ENCODE measurements around the gene DMTF1. TPM values are rescaled to one million over a fixed set of nuclear protein-coding genes. Genes with fewer than 3 reads are reported as not detected.
"Not testable (repeated sequence)": the region's sequence is repeated elsewhere in the genome, so short reads cannot be mapped to it uniquely, and the experiment has no call there.

DMTF1 gene
- polyA plus RNA-seq, 2 of the 4 experiments (the other 2 are of a cell fraction) = 37.3 to 124 TPM

- no peak for TF ChIP-seq REST (IDR thresholded peaks at IDR 0.05)
- TF ChIP-seq MYC (IDR thresholded peaks at IDR 0.05; ENCODE audit: borderline replicate concordance, low read length) = no peak
- TF ChIP-seq HOXA7 (CRISPR knock-in tag; IDR thresholded peaks at IDR 0.05) = no peak
- TF ChIP-seq SREBF2 (IDR thresholded peaks at IDR 0.05) = no peak
- TF ChIP-seq HES2 (IDR thresholded peaks at IDR 0.05) = no peak
These were observed 50.5 kb downstream of the DMTF1 start (continued) for GRCh38 chr7:87202705-87203104.

- ATAC-seq; H3K4me2 ChIP-seq; FAIRE-seq; H3K4me1 ChIP-seq; DNase-seq (ENCODE audit: low read depth in 1 of 2, low spot score in 1 of 2); H3K27ac ChIP-seq; H3K4me3 ChIP-seq: not testable (repeated sequence)
- WGBS (ENCODE audit: missing lambda C conversion rate) = 88% methylated on average over 4 of the region's 4 CpGs
- CTCF ChIA-PET = interaction anchor here (1.4 kb wide), 1 partner anchor 18 kb away, joined by 3 read pairs; no protein-coding TSS in a partner anchor
- peaks cover 25% of the 10 kb centered on the region for H3K9me3 ChIP-seq
- POLR2A ChIA-PET = interaction anchor here (1.0 kb wide), 1 partner anchor 17 kb away, joined by 4 read pairs; no protein-coding TSS in a partner anchor
These were observed 51.7 kb downstream of the DMTF1 start for GRCh38 chr7:87203929-87204328.

- Histone ChIP-seq H3K4me3 (no peak overlapping the region), H3K4me2 (no peak overlapping the region), H3K4me1 (no peaks in the 10 kb centered on the region), H3K9me3 (peaks cover 25% of the 10 kb centered on the region), H3K27ac (no peak overlapping the region)
- POLR2A ChIA-PET = no interaction called here
- no peak for ATAC-seq
- peak in 1 of 2 experiments; percentile 11 for DNase-seq (ENCODE audit: low read depth in 1 of 2, low spot score in 1 of 2)
- 60% methylated on average over 3 of the region's 3 CpGs for WGBS (ENCODE audit: missing lambda C conversion rate)
- FAIRE-seq = no peak
- TF ChIP-seq ZNF302 (CRISPR knock-in tag; IDR thresholded peaks at IDR 0.05) (no peak), HMGXB4 (CRISPR knock-in tag; IDR thresholded peaks at IDR 0.05; ENCODE audit: borderline replicate concordance) (no peak), HES2 (IDR thresholded peaks at IDR 0.05) (no peak), ZFP36 (IDR thresholded peaks at IDR 0.05; ENCODE audit: borderline replicate concordance, partially characterized antibody) (peak; percentile 99), RNF2 (IDR thresholded peaks at IDR 0.05; ENCODE audit: borderline replicate concordance, low read depth) (no peak)
- CTCF ChIA-PET = no interaction called here
These were observed 52.7 kb downstream of the DMTF1 start for GRCh38 chr7:87204933-87205332.

- H3K4me2 ChIP-seq; POLR2A ChIA-PET; DNase-seq (ENCODE audit: low read depth in 1 of 2, low spot score in 1 of 2); CTCF ChIA-PET; H3K27ac ChIP-seq; ATAC-seq; H3K4me3 ChIP-seq; H3K4me1 ChIP-seq; FAIRE-seq: not testable (repeated sequence)
- 86% methylated on average over 3 of the region's 3 CpGs for WGBS (ENCODE audit: missing lambda C conversion rate)
- H3K9me3 ChIP-seq = peaks cover 25% of the 10 kb centered on the region
These were observed 53.4 kb downstream of the DMTF1 start for GRCh38 chr7:87205701-87206100.

DNA sequence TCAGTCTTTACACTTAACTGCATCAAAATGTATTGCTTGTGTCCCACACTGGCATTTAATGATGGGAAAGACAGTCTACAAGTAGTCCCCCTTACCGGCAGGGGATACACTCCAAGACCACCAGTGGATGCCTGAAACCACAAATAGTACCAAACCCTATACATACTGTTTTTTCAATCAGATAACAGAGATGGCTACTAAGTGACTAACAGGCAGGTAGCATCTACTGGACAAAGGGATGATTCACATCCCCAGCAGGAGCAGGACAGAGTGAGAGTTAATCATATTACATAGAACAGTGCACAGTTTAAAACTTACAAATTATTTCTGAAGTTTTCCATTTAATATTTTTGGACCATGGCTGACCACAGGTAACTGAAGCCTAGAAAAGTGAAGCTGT lies 54.1 kb downstream of the DMTF1 start:
- no peak for FAIRE-seq
- H3K4me3 ChIP-seq = no peak overlapping the region
- no peak for DNase-seq (ENCODE audit: low read depth in 1 of 2, low spot score in 1 of 2)
- H3K27ac ChIP-seq = no peak overlapping the region
- CTCF ChIA-PET = interaction anchor here (0.7 kb wide), 1 partner anchor 8 kb away, joined by 3 read pairs; no protein-coding TSS in a partner anchor
- 93% methylated on average over 1 of the region's 1 CpG for WGBS (ENCODE audit: missing lambda C conversion rate)
- POLR2A ChIA-PET = no interaction called here
- H3K4me2 ChIP-seq = no peak overlapping the region
- no peaks in the 10 kb centered on the region for H3K4me1 ChIP-seq
- no peak for TF ChIP-seq HOXB13 (CRISPR knock-in tag; IDR thresholded peaks at IDR 0.05; ENCODE audit: low read depth)
- peak in 1 of 2 experiments; percentile 26; a peak in 2 of 6 replicates for ATAC-seq
- H3K9me3 ChIP-seq = peaks cover 25% of the 10 kb centered on the region

Data from A549 (cell line).